Measurements from ENCODE around the gene PRKCB.

- TF ChIP-seq JUND (IDR thresholded peaks at IDR 0.05; ENCODE audit: low read length) (0 out of 2 replicates have a peak, but pooled peaks have one; percentile 33), CTCF (IDR thresholded peaks at IDR 0.05; ENCODE audit: control extremely low read depth in 1 of 3, insufficient read depth in 1 of 3, low read depth in 1 of 3, low read length in 3 of 3) (no peak), SP2 (IDR thresholded peaks at IDR 0.05; ENCODE audit: low read length) (no peak), EGR1 (IDR thresholded peaks at IDR 0.05; ENCODE audit: borderline replicate concordance, low read depth, low read length) (no peak), KDM1A (IDR thresholded peaks at IDR 0.05; ENCODE audit: borderline replicate concordance, low read length) (no peak), POLR2AphosphoS5 (IDR thresholded peaks at IDR 0.05; ENCODE audit: low read depth, low read length) (no peak), EP300 (IDR thresholded peaks at IDR 0.05; ENCODE audit: borderline replicate concordance in 1 of 2, low read depth in 2 of 2, low read length in 2 of 2) (no peak), JUN (IDR thresholded peaks at IDR 0.05; ENCODE audit: low read depth, low read length) (no peak), TAF1 (IDR thresholded peaks at IDR 0.05; ENCODE audit: low read depth, low read length) (no peak), CHD2 (IDR thresholded peaks at IDR 0.05; ENCODE audit: low read length) (no peak), GTF2F1 (IDR thresholded peaks at IDR 0.05; ENCODE audit: borderline replicate concordance, low read depth, low read length) (no peak), POLR2A (IDR thresholded peaks at IDR 0.05; ENCODE audit: control extremely low read depth in 1 of 2, low read depth in 2 of 2, low read length in 2 of 2) (no peak), ZNF274 (IDR thresholded peaks at IDR 0.05; ENCODE audit: borderline replicate concordance, extremely low read depth, low read length) (no peak), SUZ12 (IDR thresholded peaks at IDR 0.05; ENCODE audit: low read length) (no peak)
These were observed 300.1 kb downstream of the PRKCB start for GRCh38 chr16:24135624-24136565.
